ENCODE results near the gene UNC13C.

- no peak for TF ChIP-seq EZH2 (IDR thresholded peaks at IDR 0.05; ENCODE audit: insufficient read depth, poor library complexity, severe bottlenecking)
- TF ChIP-seq EZH2phosphoT487 (IDR thresholded peaks at IDR 0.05; ENCODE audit: insufficient read depth, low read depth), result no peak
Measured at GRCh38 chr15:54659646-54660045, 681.4 kb downstream of the UNC13C start.
